SK-N-SH (cell line): ENCODE results near the gene TAF11L14. TPM values are rescaled to one million over a fixed set of nuclear protein-coding genes. Genes with fewer than 3 reads are reported as not detected.

ENCODE experiments used
- CTCF ChIA-PET: fragments of 300-600, 350-600 bp; formaldehyde crosslinking; extraction: SDS; loops from one replicate; lab custom pipeline; 2021; lab: Yijun Ruan, JAX
- POLR2A ChIA-PET: fragments of 350-600 bp; sonication (Branson Sonifier 250); formaldehyde crosslinking; extraction: SDS; loops from one replicate; lab custom pipeline; 2020; ENCODE audit warnings: antibody characterized with exemption, inconsistent platforms; lab: Yijun Ruan, JAX
- DNase-seq: peaks from one replicate; pipeline ENCODE4 v3.0.0; 2012
- H2AFZ ChIP-seq: fragments of 200-600 bp; sonication (generic); 2 replicates; pipeline ENCODE4 v1.8.1; 2016; ENCODE audit warnings: antibody characterized with exemption, mild to moderate bottlenecking, low read depth
- H3F3A ChIP-seq: fragments of 200-600 bp; sonication (generic); replicated peaks from 2 replicates; pipeline ENCODE3; 2016; ENCODE audit warnings: antibody characterized with exemption, mild to moderate bottlenecking; ENCODE audit not compliant: insufficient read depth
- H3K27ac ChIP-seq, 2 experiments: fragments of 200-500 bp in 1 of 2; fragments of 200-600 bp in 1 of 2; sonication (Bioruptor generic) in 1 of 2; sonication (generic), shearing (Covaris generic) in 1 of 2; 2 replicates each; pipeline versions ENCODE4 v1.5.1 to v1.6.1; 2014 to 2016; ENCODE audit warnings: low read depth in 2 of 2, inconsistent platforms in 1 of 2, low read length in 1 of 2, mild to moderate bottlenecking in 1 of 2, mixed read lengths in 1 of 2
- H3K27me3 ChIP-seq: fragments of 200-600 bp; sonication (generic), shearing (Covaris generic); 2 replicates; pipeline ENCODE4 v1.6.1; 2016; ENCODE audit warnings: mixed run types; ENCODE audit not compliant: insufficient read depth
- H3K36me3 ChIP-seq, 2 experiments: fragments of 200-500 bp in 1 of 2; fragments of 200-600 bp in 1 of 2; sonication (Bioruptor generic) in 1 of 2; sonication (generic) in 1 of 2; replicated peaks in 1 of 2; 2 replicates each; pipeline versions ENCODE3 to v1.5.1; 2014 to 2016; ENCODE audit warnings: low read length in 1 of 2, mild to moderate bottlenecking in 1 of 2; ENCODE audit not compliant: insufficient read depth in 2 of 2, control insufficient read depth in 1 of 2
- H3K4me1 ChIP-seq, 2 experiments: fragments of 200-500 bp in 1 of 2; fragments of 200-600 bp in 1 of 2; sonication (Bioruptor generic) in 1 of 2; sonication (generic), shearing (Covaris generic) in 1 of 2; 2 replicates each; pipeline versions ENCODE4 v1.5.1 to v1.6.1; 2014 to 2016; ENCODE audit warnings: low read depth in 1 of 2, low read length in 1 of 2, mixed run types in 1 of 2; ENCODE audit not compliant: insufficient read depth in 2 of 2, control insufficient read depth in 1 of 2
- H3K4me2 ChIP-seq: fragments of 200-600 bp; sonication (generic), shearing (Covaris generic); 2 replicates; pipeline ENCODE4 v1.6.1; 2017; ENCODE audit warnings: mixed run types
- H3K4me3 ChIP-seq, 2 experiments: fragments of 200-500 bp in 1 of 2; fragments of 200-600 bp in 1 of 2; sonication (Bioruptor generic) in 1 of 2; sonication (generic), shearing (Covaris generic) in 1 of 2; 2 replicates each; pipeline versions ENCODE4 v1.5.1 to v1.8.1; 2014 to 2016; ENCODE audit warnings: low read depth in 2 of 2, inconsistent platforms in 1 of 2, low read length in 1 of 2, mild to moderate bottlenecking in 1 of 2, mixed read lengths in 1 of 2, moderate library complexity in 1 of 2
- H3K79me2 ChIP-seq: fragments of 200-600 bp; sonication (generic); 2 replicates; pipeline ENCODE4 v1.8.1; 2017; ENCODE audit warnings: mild to moderate bottlenecking; ENCODE audit not compliant: insufficient read depth
- H3K9ac ChIP-seq: fragments of 200-600 bp; sonication (generic); 2 replicates; pipeline ENCODE4 v1.6.1; 2017; ENCODE audit warnings: mixed run types
- H3K9me2 ChIP-seq: fragments of 200-600 bp; sonication (generic); 2 replicates; pipeline ENCODE4 v1.6.1; 2017; ENCODE audit warnings: mixed run types
- H3K9me3 ChIP-seq: fragments of 200-600 bp; sonication (generic); 2 replicates; pipeline ENCODE4 v1.6.1; 2017; ENCODE audit warnings: mixed run types, mild to moderate bottlenecking, moderate library complexity
- H4K20me1 ChIP-seq: fragments of 200-600 bp; sonication (generic); 2 replicates; pipeline ENCODE4 v1.6.1; 2017; ENCODE audit warnings: mild to moderate bottlenecking, mixed run types; ENCODE audit not compliant: insufficient read depth
- CTCF ChIP-seq: fragments of 200-600 bp; sonication (generic); IDR thresholded peaks from 2 replicates; pipeline ENCODE4 v1.6.1; 2017; ENCODE audit warnings: antibody characterized with exemption, mild to moderate bottlenecking, moderate library complexity
- EP300 ChIP-seq, 2 experiments: IDR thresholded peaks; 2 replicates each; pipeline versions ENCODE4 v1.4.0 to v1.6.1; 2012; ENCODE audit warnings: borderline replicate concordance in 1 of 2, low read depth in 1 of 2, low read length in 1 of 2
- FOSL2 ChIP-seq: IDR thresholded peaks from 2 replicates; pipeline ENCODE4 v1.4.0; 2012; ENCODE audit warnings: low read depth, mild to moderate bottlenecking, moderate library complexity, borderline replicate concordance
- FOXJ3 ChIP-seq: sonication (generic); formaldehyde crosslinking; IDR thresholded peaks from 2 replicates; pipeline ENCODE4 v1.5.1; 2020; ENCODE audit warnings: mild to moderate bottlenecking, missing genetic modification reagents
- PBX3 ChIP-seq: IDR thresholded peaks from 2 replicates; pipeline ENCODE4; 2012
- RFX5 ChIP-seq: IDR thresholded peaks from 2 replicates; pipeline ENCODE4 v1.6.1; 2012; ENCODE audit warnings: mild to moderate bottlenecking, improper control_type of control experiment, low read length
- RXRA ChIP-seq: IDR thresholded peaks from 2 replicates; pipeline ENCODE4 v1.4.0; 2012; ENCODE audit warnings: low read depth, mild to moderate bottlenecking, borderline replicate concordance
- TCF12 ChIP-seq: IDR thresholded peaks from 2 replicates; pipeline ENCODE4 v1.4.0; 2012
- USF2 ChIP-seq: fragments of 150-350 bp; IDR thresholded peaks from 2 replicates; pipeline ENCODE4 v1.6.1; 2017; ENCODE audit warnings: antibody characterized with exemption, low read length, low read depth, borderline replicate concordance
- WGBS: methylation state at CpG from one replicate; pipeline ENCODE4 v1.1.6; 2017; ENCODE audit warnings: low lambda C conversion rate; 5-methylcytosine and 5-hydroxymethylcytosine counted together
- polyA plus RNA-seq, 3 experiments: library from polyadenylated mRNA; depleted of rRNA; stranded (reverse); fragments of >200 nt; gene quantifications; 2 replicates each; pipeline ENCODE4 v1.2.3, GENCODE V29; 2012

Gene TAF11L14
- polyA plus RNA-seq, 1 of the 3 experiments (the other 2 are of a cell fraction) = not detected

GRCh38 chr5:17670353-17670752 is 36.1 kb downstream of the TAF11L14 start:
- Histone ChIP-seq H3F3A (no peaks in the 10 kb centered on the region), H3K9ac (no peak overlapping the region), H3K9me2 (no peaks in the 10 kb centered on the region), H3K4me1 (no peaks in the 10 kb centered on the region), H4K20me1 (no peaks in the 10 kb centered on the region), H3K36me3 (no peaks in the 10 kb centered on the region), H3K9me3 (no peaks in the 10 kb centered on the region), H2AFZ (no peak overlapping the region), H3K27ac (no peak overlapping the region), H3K27me3 (no peaks in the 10 kb centered on the region), H3K79me2 (no peaks in the 10 kb centered on the region), H3K4me2 (no peak overlapping the region), H3K4me3 (no peak overlapping the region)
- POLR2A ChIA-PET = no interaction called here
- WGBS = 90% methylated on average over 2 of the region's 14 CpGs
- TF ChIP-seq RFX5 (no peak), USF2 (no peak)
- CTCF ChIA-PET = interaction anchor here (0.7 kb wide), 1 partner anchor 21 kb away, joined by 3 read pairs; no protein-coding TSS in a partner anchor
- DNase-seq = no peak

- H4K20me1 ChIP-seq = no peaks in the 10 kb centered on the region
- 19% methylated on average over 3 of the region's 4 CpGs for WGBS
- TF ChIP-seq PBX3 (no peak), FOSL2 (no peak), TCF12 (no peak), CTCF (no peak), RFX5 (no peak), EP300 (IDR thresholded peaks at IDR 0.05; ENCODE audit: borderline replicate concordance in 1 of 2, low read depth in 1 of 2, low read length in 1 of 2) (no peak), FOXJ3 (no peak), RXRA (no peak)
- no peaks in the 10 kb centered on the region for H3K9me2 ChIP-seq
- no peak overlapping the region for H3K4me2 ChIP-seq
- H3K79me2 ChIP-seq = no peaks in the 10 kb centered on the region
- no peaks in the 10 kb centered on the region for H3K36me3 ChIP-seq
- H3K9ac ChIP-seq = no peak overlapping the region
- H3K4me1 ChIP-seq = no peaks in the 10 kb centered on the region
- H2AFZ ChIP-seq = no peak overlapping the region
- CTCF ChIA-PET = no interaction called here
- H3K27me3 ChIP-seq = no peaks in the 10 kb centered on the region
- no peaks in the 10 kb centered on the region for H3F3A ChIP-seq
- no peak overlapping the region for H3K4me3 ChIP-seq
- POLR2A ChIA-PET = no interaction called here
- DNase-seq = no peak
- no peak overlapping the region for H3K27ac ChIP-seq
- H3K9me3 ChIP-seq = no peaks in the 10 kb centered on the region
Observed at GRCh38 chr5:17678751-17679324, 44.6 kb downstream of the TAF11L14 start.
